Suppressor macrophage treated with lipopolysaccharide for 4 hours (primary cell): ENCODE data around the gene MAST4.

Source experiments
- DNase-seq: peaks from one replicate; pipeline ENCODE4 v3.0.0-alpha.2; 2020

Gene MAST4

GRCh38 chr5:66969963-66970362, 373.8 kb downstream of the MAST4 start:
- no peak for DNase-seq

GRCh38 chr5:66972004-66972403, 375.8 kb downstream of the MAST4 start:
- no peak for DNase-seq

GRCh38 chr5:66974256-66974655, 378.1 kb downstream of the MAST4 start:
- no peak for DNase-seq

- no peak for DNase-seq
Measured at GRCh38 chr5:66976108-66976507, 379.9 kb downstream of the MAST4 start.

- DNase-seq = no peak
Measured at GRCh38 chr5:66979738-66980137, 383.5 kb downstream of the MAST4 start.

- no peak for DNase-seq
Measured at GRCh38 chr5:66981266-66982055, 385.3 kb downstream of the MAST4 start.

GRCh38 chr5:66982056-66982387, 385.8 kb downstream of the MAST4 start:
- no peak for DNase-seq

GRCh38 chr5:66982470-66982869, 386.3 kb downstream of the MAST4 start:
- no peak for DNase-seq

GRCh38 chr5:66985417-66985816, 389.2 kb downstream of the MAST4 start:
- no peak for DNase-seq

- DNase-seq = no peak
Measured at GRCh38 chr5:66986009-66986408, 389.8 kb downstream of the MAST4 start.

- DNase-seq = no peak
Measured at GRCh38 chr5:66986534-66986933, 390.3 kb downstream of the MAST4 start.

GRCh38 chr5:66987126-66987525, 390.9 kb downstream of the MAST4 start:
- no peak for DNase-seq

- DNase-seq = no peak
Measured at GRCh38 chr5:66987540-66987939, 391.3 kb downstream of the MAST4 start.

GRCh38 chr5:66987949-66988838, 392.0 kb downstream of the MAST4 start:
- DNase-seq = peak; percentile 61

GRCh38 chr5:66989286-66989685, 393.1 kb downstream of the MAST4 start:
- DNase-seq = no peak

GRCh38 chr5:66989781-66990180, 393.6 kb downstream of the MAST4 start:
- DNase-seq = no peak

- no peak for DNase-seq
Measured at GRCh38 chr5:66991746-66992145, 395.6 kb downstream of the MAST4 start.

GRCh38 chr5:66992547-66992946, 396.4 kb downstream of the MAST4 start:
- peak; percentile 50 for DNase-seq

GRCh38 chr5:66993448-66993847, 397.3 kb downstream of the MAST4 start:
- DNase-seq = no peak

- DNase-seq = no peak
Measured at GRCh38 chr5:66993882-66994281, 397.7 kb downstream of the MAST4 start.

- no peak for DNase-seq
Measured at GRCh38 chr5:66994790-66995189, 398.6 kb downstream of the MAST4 start.

GRCh38 chr5:67000794-67001475, 404.7 kb downstream of the MAST4 start:
- DNase-seq = no peak

- DNase-seq = no peak
Measured at GRCh38 chr5:67002832-67003684, 406.9 kb downstream of the MAST4 start.
